ENCODE data around the gene PIP5K1B.

- TF ChIP-seq EZH2 (IDR thresholded peaks at IDR 0.05; ENCODE audit: borderline replicate concordance, low read depth, low read length, severe bottlenecking) (no peak), FOS (IDR thresholded peaks at IDR 0.05; ENCODE audit: borderline replicate concordance, insufficient read depth, low read length) (no peak), POLR2A (IDR thresholded peaks at IDR 0.05; ENCODE audit: low read depth, low read length) (no peak), MAX (IDR thresholded peaks at IDR 0.05; ENCODE audit: insufficient read depth, insufficient read length) (no peak)
- TF ChIP-seq, protein P1, sequence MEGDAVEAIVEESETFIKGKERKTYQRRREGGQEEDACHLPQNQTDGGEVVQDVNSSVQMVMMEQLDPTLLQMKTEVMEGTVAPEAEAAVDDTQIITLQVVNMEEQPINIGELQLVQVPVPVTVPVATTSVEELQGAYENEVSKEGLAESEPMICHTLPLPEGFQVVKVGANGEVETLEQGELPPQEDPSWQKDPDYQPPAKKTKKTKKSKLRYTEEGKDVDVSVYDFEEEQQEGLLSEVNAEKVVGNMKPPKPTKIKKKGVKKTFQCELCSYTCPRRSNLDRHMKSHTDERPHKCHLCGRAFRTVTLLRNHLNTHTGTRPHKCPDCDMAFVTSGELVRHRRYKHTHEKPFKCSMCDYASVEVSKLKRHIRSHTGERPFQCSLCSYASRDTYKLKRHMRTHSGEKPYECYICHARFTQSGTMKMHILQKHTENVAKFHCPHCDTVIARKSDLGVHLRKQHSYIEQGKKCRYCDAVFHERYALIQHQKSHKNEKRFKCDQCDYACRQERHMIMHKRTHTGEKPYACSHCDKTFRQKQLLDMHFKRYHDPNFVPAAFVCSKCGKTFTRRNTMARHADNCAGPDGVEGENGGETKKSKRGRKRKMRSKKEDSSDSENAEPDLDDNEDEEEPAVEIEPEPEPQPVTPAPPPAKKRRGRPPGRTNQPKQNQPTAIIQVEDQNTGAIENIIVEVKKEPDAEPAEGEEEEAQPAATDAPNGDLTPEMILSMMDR (IDR thresholded peaks at IDR 0.05; ENCODE audit: extremely low read depth in 1 of 2, insufficient read depth in 1 of 2, low read depth in 1 of 2, low read length in 2 of 2), result no peak
Measured at GRCh38 chr9:68703672-68704071, 1.4 kb upstream of the PIP5K1B start.
